Measurements from ENCODE around the gene ARHGAP5. TPM values are rescaled to one million over a fixed set of nuclear protein-coding genes. Genes with fewer than 3 reads are reported as not detected.
"Not testable (repeated sequence)": the region's sequence is repeated elsewhere in the genome, so short reads cannot be mapped to it uniquely, and the experiment has no call there.

Gene ARHGAP5
- total RNA-seq, 4 donors from 2014 or later: 189 to 365 (median 229) TPM

DNA sequence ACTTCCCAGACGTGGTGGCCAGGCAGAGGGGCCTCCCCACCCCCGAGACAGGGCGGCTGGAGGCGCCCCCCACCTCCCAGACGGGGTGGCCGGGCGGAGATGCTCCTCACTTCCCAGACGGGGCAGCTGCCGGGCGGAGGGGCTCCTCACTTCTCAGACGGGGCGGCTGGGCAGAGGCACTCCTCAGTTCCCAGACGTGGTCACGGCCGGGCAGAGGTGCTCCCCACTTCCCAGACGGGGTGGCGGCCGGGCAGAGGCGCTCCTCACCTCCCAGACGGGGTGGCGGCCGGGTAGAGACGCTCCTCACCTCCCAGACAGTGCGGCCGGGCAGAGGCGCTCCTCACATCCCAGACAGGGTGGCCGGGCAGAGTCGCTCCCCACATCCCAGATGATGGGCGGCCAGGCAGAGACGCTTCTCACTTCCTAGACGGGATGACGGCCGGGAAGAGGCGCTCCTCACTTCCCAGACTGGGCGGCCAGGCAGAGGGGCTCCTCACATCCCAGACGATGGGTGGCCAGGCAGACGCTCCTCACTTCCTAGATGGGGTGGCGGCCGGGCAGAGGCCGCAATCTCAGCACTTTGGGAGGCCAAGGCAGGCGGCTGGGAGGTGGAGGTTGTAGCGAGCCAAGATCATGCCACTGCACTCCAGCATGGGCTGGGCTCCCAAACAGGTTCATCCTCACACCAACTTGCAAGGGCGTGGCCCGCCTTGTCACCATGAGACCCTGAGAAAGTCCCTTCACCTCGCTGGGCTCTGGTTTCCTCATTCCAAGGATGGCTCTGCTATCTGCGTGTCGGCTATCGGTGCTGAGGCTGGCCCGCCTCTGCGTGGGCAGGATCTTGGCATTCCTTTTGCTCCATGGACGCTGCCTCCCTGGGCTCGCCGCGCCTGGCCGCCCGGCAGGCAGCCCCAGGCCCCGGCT lies 50.9 kb downstream of the ARHGAP5 start:
- peak overlapping the region in 1 of 3 donors; percentile 10 for H3K27ac ChIP-seq

DNA sequence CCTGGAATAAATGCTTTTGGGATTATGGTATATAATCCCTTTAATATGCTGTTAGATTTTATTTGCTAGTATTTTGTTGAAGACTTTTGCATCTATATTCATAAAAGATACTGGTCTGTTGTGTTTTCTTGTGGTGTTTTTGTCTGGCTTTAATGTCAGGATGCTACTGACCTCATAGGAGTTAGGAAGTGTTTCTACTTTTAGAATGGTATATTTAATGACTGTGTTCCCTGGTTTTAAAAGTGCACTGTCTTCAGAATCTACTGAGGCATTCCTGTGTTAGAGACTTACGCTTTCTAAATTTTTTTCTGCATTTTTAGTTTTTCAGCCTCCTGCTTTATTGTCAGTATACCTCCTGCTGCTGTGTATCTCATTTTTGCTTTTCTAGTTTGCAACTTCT lies 51.6 kb downstream of the ARHGAP5 start:
- Histone ChIP-seq H3K4me3 (replicated peaks in 1 of 3) (no peak overlapping the region), H3K4me1 (peaks cover 9 to 23% of the 10 kb centered on the region in 2 donors), H3K9me3 (no peaks in the 10 kb centered on the region), H3K27me3 (no peaks in the 10 kb centered on the region), H3K36me3 (no peaks in the 10 kb centered on the region), H3K27ac (peak overlapping the region in 2 of 3 donors; percentile 10 to 11)
- intact Hi-C loops (cut with DNase I): no loop called here
- no peak for DNase-seq
- 89 to 95% methylated on average over 1 of the region's 1 CpG for WGBS, 2 donors
- TF ChIP-seq, protein P1, sequence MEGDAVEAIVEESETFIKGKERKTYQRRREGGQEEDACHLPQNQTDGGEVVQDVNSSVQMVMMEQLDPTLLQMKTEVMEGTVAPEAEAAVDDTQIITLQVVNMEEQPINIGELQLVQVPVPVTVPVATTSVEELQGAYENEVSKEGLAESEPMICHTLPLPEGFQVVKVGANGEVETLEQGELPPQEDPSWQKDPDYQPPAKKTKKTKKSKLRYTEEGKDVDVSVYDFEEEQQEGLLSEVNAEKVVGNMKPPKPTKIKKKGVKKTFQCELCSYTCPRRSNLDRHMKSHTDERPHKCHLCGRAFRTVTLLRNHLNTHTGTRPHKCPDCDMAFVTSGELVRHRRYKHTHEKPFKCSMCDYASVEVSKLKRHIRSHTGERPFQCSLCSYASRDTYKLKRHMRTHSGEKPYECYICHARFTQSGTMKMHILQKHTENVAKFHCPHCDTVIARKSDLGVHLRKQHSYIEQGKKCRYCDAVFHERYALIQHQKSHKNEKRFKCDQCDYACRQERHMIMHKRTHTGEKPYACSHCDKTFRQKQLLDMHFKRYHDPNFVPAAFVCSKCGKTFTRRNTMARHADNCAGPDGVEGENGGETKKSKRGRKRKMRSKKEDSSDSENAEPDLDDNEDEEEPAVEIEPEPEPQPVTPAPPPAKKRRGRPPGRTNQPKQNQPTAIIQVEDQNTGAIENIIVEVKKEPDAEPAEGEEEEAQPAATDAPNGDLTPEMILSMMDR (IDR thresholded peaks at IDR 0.05): no peak
- TF ChIP-seq POLR2A (IDR thresholded peaks at IDR 0.05): no peak

More for the DNA sequence above, 50.9 kb downstream of the ARHGAP5 start:
- intact Hi-C loops (cut with DNase I); DNase-seq; H3K4me3 ChIP-seq (replicated peaks in 1 of 3); H3K27me3 ChIP-seq; H3K9me3 ChIP-seq; H3K36me3 ChIP-seq: not testable (repeated sequence)
- peaks cover 9 to 27% of the 10 kb centered on the region in 2 donors for H3K4me1 ChIP-seq
- WGBS, 2 donors: 94 to 97% methylated on average over 27 to 52 of the region's 57 CpGs

DNA sequence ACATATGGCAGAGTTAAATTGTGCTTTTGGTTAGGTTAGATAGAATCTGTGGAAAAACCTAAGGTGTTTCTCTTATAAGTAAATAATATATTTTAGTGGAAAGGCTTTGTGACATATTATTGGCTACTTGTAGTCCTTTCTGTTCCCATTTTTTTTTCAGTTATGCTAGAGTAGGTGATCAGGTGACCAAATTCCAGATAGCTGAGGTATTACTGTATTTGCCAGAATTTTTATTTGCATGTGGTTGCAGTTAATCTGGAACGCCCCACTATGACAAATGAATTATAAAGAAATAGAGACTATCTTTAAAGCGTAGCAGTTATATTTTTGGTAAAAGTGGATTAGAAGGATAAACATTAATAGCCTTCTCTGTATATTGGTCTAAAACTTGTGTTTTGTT lies 52.0 kb downstream of the ARHGAP5 start:
- intact Hi-C loops (cut with DNase I): no loop called here
- TF ChIP-seq, protein P1 (IDR thresholded peaks at IDR 0.05): no peak
- TF ChIP-seq POLR2A (IDR thresholded peaks at IDR 0.05): no peak
- H3K27me3 ChIP-seq: no peaks in the 10 kb centered on the region
- no peaks in the 10 kb centered on the region for H3K36me3 ChIP-seq
- DNase-seq: no peak
- WGBS, 2 donors: 82 to 93% methylated on average over 2 of the region's 2 CpGs
- H3K4me1 ChIP-seq: peaks cover 9 to 18% of the 10 kb centered on the region in 2 donors
- H3K27ac ChIP-seq: peak overlapping the region in 2 of 3 donors; percentile 10 to 11
- H3K9me3 ChIP-seq: no peaks in the 10 kb centered on the region
- no peak overlapping the region for H3K4me3 ChIP-seq (replicated peaks in 1 of 3)

DNA sequence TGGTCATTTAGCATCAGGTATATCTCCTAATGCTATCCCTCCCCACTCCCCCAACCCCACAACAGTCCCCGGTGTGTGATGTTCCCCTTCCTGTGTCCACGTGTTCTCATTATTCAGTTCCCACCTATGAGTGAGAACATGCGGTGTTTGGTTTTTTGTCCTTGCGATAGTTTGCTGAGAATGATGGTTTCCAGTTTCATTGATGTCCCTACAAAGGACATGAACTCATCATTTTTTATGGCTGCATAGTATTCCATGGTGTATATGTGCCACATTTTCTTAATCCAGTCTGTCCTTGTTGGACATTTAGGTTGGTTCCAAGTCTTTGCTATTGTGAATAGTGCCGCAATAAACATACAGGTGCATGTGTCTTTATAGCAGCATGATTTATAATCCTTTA lies 54.6 kb downstream of the ARHGAP5 start:
- WGBS, 2 donors: 96 to 100% methylated on average over 5 of the region's 5 CpGs
- H3K9me3 ChIP-seq; H3K27ac ChIP-seq; H3K36me3 ChIP-seq; H3K4me3 ChIP-seq (replicated peaks in 1 of 3); H3K27me3 ChIP-seq; intact Hi-C loops (cut with DNase I); DNase-seq: not testable (repeated sequence)
- H3K4me1 ChIP-seq: peaks cover 9 to 17% of the 10 kb centered on the region in 2 donors

DNA sequence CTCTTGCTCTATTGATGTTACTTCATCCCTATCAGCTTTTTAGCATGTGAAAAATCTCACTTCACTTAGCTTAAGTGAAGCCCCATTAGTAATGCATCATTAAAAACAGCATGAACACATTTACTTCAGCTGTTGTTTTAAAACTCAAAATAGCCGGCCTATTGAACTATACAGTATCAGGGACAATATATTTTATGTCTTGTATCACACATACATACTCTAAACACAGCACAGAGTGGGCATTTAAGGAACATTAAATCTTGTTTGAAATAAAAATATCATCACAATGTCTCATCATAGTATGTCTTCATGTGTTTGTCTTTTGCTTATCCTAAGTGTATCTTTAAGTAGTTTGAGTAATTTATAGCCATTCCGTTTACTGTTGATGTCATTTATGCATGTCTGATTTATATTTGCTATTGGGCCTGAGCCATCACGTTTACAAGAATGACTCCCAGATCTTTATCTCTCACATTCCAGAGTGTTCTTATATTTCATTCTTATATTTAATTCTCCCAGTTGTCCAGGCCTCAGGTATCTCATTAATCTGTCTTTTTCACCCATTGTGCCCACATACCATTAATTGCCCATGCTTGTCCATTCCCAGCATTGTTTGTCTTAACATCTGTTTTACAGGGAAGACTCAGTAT lies 57.5 kb downstream of the ARHGAP5 start:
- Histone ChIP-seq H3K4me3 (replicated peaks in 1 of 3) (no peak overlapping the region), H3K36me3 (no peaks in the 10 kb centered on the region), H3K4me1 (peaks cover 3 to 4% of the 10 kb centered on the region in 2 donors), H3K27ac (no peak overlapping the region), H3K9me3 (no peaks in the 10 kb centered on the region), H3K27me3 (no peaks in the 10 kb centered on the region)
- intact Hi-C loops (cut with DNase I): no loop called here
- WGBS, 2 donors: 54 to 63% methylated on average over 3 of the region's 3 CpGs
- TF ChIP-seq POLR2A (IDR thresholded peaks at IDR 0.05): no peak
- TF ChIP-seq, protein P1 (IDR thresholded peaks at IDR 0.05): no peak
- no peak for DNase-seq
